Measurements from ENCODE around the gene RPS2. TPM values are rescaled to one million over a fixed set of nuclear protein-coding genes. Genes with fewer than 3 reads are reported as not detected.

The RPS2 gene
- total RNA-seq, 1 experiment from 2014 or later: 2,961 TPM

- ChIA-PET CTCF (interaction anchor here (1.9 kb wide), 1 partner anchor 69 kb away, joined by 8 read pairs; no protein-coding TSS in a partner anchor), POLR2A (no interaction called here)
- TF ChIP-seq CTCF (IDR thresholded peaks at IDR 0.05; ENCODE audit: insufficient read depth in 1 of 2, low read depth in 1 of 2, low read length in 1 of 2, severe bottlenecking in 1 of 2, unreplicated experiment in 1 of 2): no peak
- no peaks in the 10 kb centered on the region for H3K9me3 Mint-ChIP-seq (ENCODE audit: unreplicated experiment)
- no peak overlapping the region for H3K4me3 ChIP-seq (ENCODE audit: low read depth, low read length)
- no peaks in the 10 kb centered on the region for H3K4me1 Mint-ChIP-seq (ENCODE audit: low read depth, unreplicated experiment)
- no peaks in the 10 kb centered on the region for H3K27me3 Mint-ChIP-seq (ENCODE audit: insufficient read depth, unreplicated experiment)
- peaks cover 5% of the 10 kb centered on the region for H3K4me1 ChIP-seq
- H3K36me3 ChIP-seq (ENCODE audit: control insufficient read depth, insufficient read depth, low read length): no peaks in the 10 kb centered on the region; the same call in 1 of the 2 replicates
- intact Hi-C loops (cut with micrococcal nuclease; ENCODE audit: unreplicated experiment): no loop called here
- H3K36me3 Mint-ChIP-seq (ENCODE audit: insufficient read depth, unreplicated experiment): peaks cover 4% of the 10 kb centered on the region
- BruUV-seq (replicated peaks): no TSS peak
- no peak for DNase-seq
- H3K27me3 ChIP-seq (replicated peaks; ENCODE audit: control insufficient read depth, insufficient read depth, low read length): no peaks in the 10 kb centered on the region
- H3K27ac Mint-ChIP-seq (ENCODE audit: unreplicated experiment): no peak overlapping the region
- no peaks in the 10 kb centered on the region for H3K9me3 ChIP-seq
- H3K4me3 Mint-ChIP-seq (ENCODE audit: unreplicated experiment): no peak overlapping the region
Measured at GRCh38 chr16:1933097-1933661, 31.4 kb downstream of the RPS2 start.

- Mint-ChIP-seq H3K4me3 (ENCODE audit: unreplicated experiment) (no peak overlapping the region), H3K36me3 (ENCODE audit: insufficient read depth, unreplicated experiment) (no peaks in the 10 kb centered on the region), H3K27me3 (ENCODE audit: insufficient read depth, unreplicated experiment) (no peaks in the 10 kb centered on the region), H3K9me3 (ENCODE audit: unreplicated experiment) (no peaks in the 10 kb centered on the region), H3K27ac (ENCODE audit: unreplicated experiment) (no peak overlapping the region), H3K4me1 (ENCODE audit: low read depth, unreplicated experiment) (no peaks in the 10 kb centered on the region)
- H3K9me3 ChIP-seq: no peaks in the 10 kb centered on the region
- BruUV-seq (replicated peaks): no TSS peak
- H3K4me1 ChIP-seq: peaks cover 5% of the 10 kb centered on the region
- H3K36me3 ChIP-seq (ENCODE audit: control insufficient read depth, insufficient read depth, low read length): no peaks in the 10 kb centered on the region
- H3K27me3 ChIP-seq (replicated peaks; ENCODE audit: control insufficient read depth, insufficient read depth, low read length): no peaks in the 10 kb centered on the region
- peak in 1 of 2 experiments; percentile 38 for TF ChIP-seq CTCF (IDR thresholded peaks at IDR 0.05; ENCODE audit: insufficient read depth in 1 of 2, low read depth in 1 of 2, low read length in 1 of 2, severe bottlenecking in 1 of 2, unreplicated experiment in 1 of 2)
- intact Hi-C loops (cut with micrococcal nuclease; ENCODE audit: unreplicated experiment): no loop called here
- DNase-seq: peak in 1 of 2 experiments; percentile 42
- no peak overlapping the region for H3K4me3 ChIP-seq (ENCODE audit: low read depth, low read length)
- POLR2A ChIA-PET: no interaction called here
- CTCF ChIA-PET: interaction anchor here (1.2 to 1.9 kb wide), 2 partner anchors 9 to 68 kb away, joined by 3 to 8 read pairs; no protein-coding TSS in a partner anchor
Measured at GRCh38 chr16:1932050-1933028, 32.3 kb downstream of the RPS2 start.

- Mint-ChIP-seq H3K9me3 (ENCODE audit: unreplicated experiment) (no peaks in the 10 kb centered on the region), H3K27ac (ENCODE audit: unreplicated experiment) (no peak overlapping the region), H3K27me3 (ENCODE audit: insufficient read depth, unreplicated experiment) (no peaks in the 10 kb centered on the region), H3K36me3 (ENCODE audit: insufficient read depth, unreplicated experiment) (no peaks in the 10 kb centered on the region), H3K4me3 (ENCODE audit: unreplicated experiment) (no peak overlapping the region), H3K4me1 (ENCODE audit: low read depth, unreplicated experiment) (no peaks in the 10 kb centered on the region)
- peaks cover 5% of the 10 kb centered on the region for H3K4me1 ChIP-seq
- no peak for DNase-seq
- H3K27me3 ChIP-seq (replicated peaks; ENCODE audit: control insufficient read depth, insufficient read depth, low read length): no peaks in the 10 kb centered on the region
- intact Hi-C loops (cut with micrococcal nuclease; ENCODE audit: unreplicated experiment): no loop called here
- ChIA-PET CTCF (no interaction called here), POLR2A (no interaction called here)
- no peak for TF ChIP-seq CTCF (IDR thresholded peaks at IDR 0.05; ENCODE audit: insufficient read depth in 1 of 2, low read depth in 1 of 2, low read length in 1 of 2, severe bottlenecking in 1 of 2, unreplicated experiment in 1 of 2)
- H3K36me3 ChIP-seq (ENCODE audit: control insufficient read depth, insufficient read depth, low read length): no peaks in the 10 kb centered on the region
- no TSS peak for BruUV-seq (replicated peaks)
- no peak overlapping the region for H3K4me3 ChIP-seq (ENCODE audit: low read depth, low read length)
- H3K9me3 ChIP-seq: no peaks in the 10 kb centered on the region
Measured at GRCh38 chr16:1930338-1930720, 34.3 kb downstream of the RPS2 start.

Measured in Caco-2 (cell line).